Karpas-422 (cell line): ENCODE data around the gene DTNBP1. TPM values are rescaled to one million over a fixed set of nuclear protein-coding genes. Genes with fewer than 3 reads are reported as not detected.

Experiments
- DNase-seq: peaks from one replicate; pipeline ENCODE4 v3.0.0-alpha.2; 2015
- H2AFZ ChIP-seq: fragments of 200-600 bp; sonication (generic); 2 replicates; pipeline ENCODE4 v1.6.1; 2014; ENCODE audit warnings: antibody characterized with exemption, low read length, mixed read lengths
- H3K27ac ChIP-seq: fragments of 200-600 bp; sonication (generic); 2 replicates; pipeline ENCODE4 v1.5.1; 2014; ENCODE audit warnings: mild to moderate bottlenecking, low read length, moderate library complexity
- H3K27me3 ChIP-seq: fragments of 200-600 bp; sonication (generic); 2 replicates; pipeline ENCODE4 v1.6.1; 2014; ENCODE audit warnings: low read length, mixed read lengths
- H3K36me3 ChIP-seq: fragments of 200-600 bp; sonication (generic); 2 replicates; pipeline ENCODE4 v1.6.1; 2014; ENCODE audit warnings: low read length, mixed read lengths; ENCODE audit not compliant: insufficient read depth
- H3K4me1 ChIP-seq: fragments of 200-600 bp; sonication (generic); 2 replicates; pipeline ENCODE4 v1.6.1; 2014; ENCODE audit warnings: mild to moderate bottlenecking, low read length, mixed read lengths
- H3K4me2 ChIP-seq: fragments of 200-600 bp; sonication (generic); 2 replicates; pipeline ENCODE4 v1.6.1; 2014; ENCODE audit warnings: low read length, low read depth, mild to moderate bottlenecking; ENCODE audit not compliant: poor library complexity, severe bottlenecking
- H3K4me3 ChIP-seq: fragments of 200-600 bp; sonication (generic); 2 replicates; pipeline ENCODE4 v1.5.1; 2014; ENCODE audit warnings: mild to moderate bottlenecking, antibody characterized with exemption, low read length, mixed read lengths
- H3K79me2 ChIP-seq: fragments of 200-600 bp; sonication (generic); 2 replicates; pipeline ENCODE4 v1.6.1; 2014; ENCODE audit warnings: mild to moderate bottlenecking, low read length, mixed read lengths
- H3K9ac ChIP-seq: fragments of 200-600 bp; sonication (generic); 2 replicates; pipeline ENCODE4 v1.6.0; 2014; ENCODE audit warnings: low read length
- H3K9me2 ChIP-seq: fragments of 200-600 bp; sonication (generic), shearing (Covaris generic); replicated peaks from 2 replicates; pipeline ENCODE4 v1.6.0; 2014; ENCODE audit warnings: mild to moderate bottlenecking, low read length, moderate library complexity; ENCODE audit not compliant: insufficient read depth
- H3K9me3 ChIP-seq: fragments of 300-700, 200-600 bp; sonication (generic); 2 replicates; pipeline ENCODE4 v1.6.1; 2014; ENCODE audit warnings: low read length, mixed read lengths
- H4K20me1 ChIP-seq: fragments of 200-600 bp; sonication (generic); 2 replicates; pipeline ENCODE4 v1.6.1; 2014; ENCODE audit warnings: mild to moderate bottlenecking, antibody characterized with exemption, low read length, low read depth; ENCODE audit not compliant: insufficient read depth
- total RNA-seq: library from RNA; depleted of rRNA; stranded (reverse); fragments of >200 nt; shearing (Covaris generic); gene quantifications from 2 replicates; pipeline ENCODE4 v1.2.3, GENCODE V29; 2014; ENCODE audit warnings: low replicate concordance

Gene DTNBP1
- total RNA-seq, 1 experiment from 2014 or later = 13.8 TPM

- Histone ChIP-seq H3K9me3 (no peaks in the 10 kb centered on the region), H3K9ac (no peak overlapping the region), H3K4me1 (no peaks in the 10 kb centered on the region), H2AFZ (no peak overlapping the region), H3K27ac (no peak overlapping the region), H3K79me2 (no peaks in the 10 kb centered on the region), H4K20me1 (0 out of 2 replicates have a peak, but pooled peaks cover 5% of the 10 kb centered on the region), H3K9me2 (no peaks in the 10 kb centered on the region), H3K36me3 (no peaks in the 10 kb centered on the region), H3K4me3 (no peak overlapping the region), H3K27me3 (no peaks in the 10 kb centered on the region), H3K4me2 (no peak overlapping the region)
- no peak for DNase-seq
Observed at GRCh38 chr6:15495375-15495901, 167.4 kb downstream of the DTNBP1 start.

- H3K4me2 ChIP-seq = no peak overlapping the region
- no peak overlapping the region for H2AFZ ChIP-seq
- 0 out of 2 replicates have a peak, but pooled peaks cover 5% of the 10 kb centered on the region for H4K20me1 ChIP-seq
- H3K36me3 ChIP-seq = no peaks in the 10 kb centered on the region
- H3K9ac ChIP-seq = no peak overlapping the region
- H3K27me3 ChIP-seq = no peaks in the 10 kb centered on the region
- no peak overlapping the region for H3K4me3 ChIP-seq
- no peaks in the 10 kb centered on the region for H3K4me1 ChIP-seq
- H3K9me3 ChIP-seq = no peaks in the 10 kb centered on the region
- H3K9me2 ChIP-seq = no peaks in the 10 kb centered on the region
- no peaks in the 10 kb centered on the region for H3K79me2 ChIP-seq
- DNase-seq = no peak
- H3K27ac ChIP-seq = no peak overlapping the region
Observed at GRCh38 chr6:15493437-15494168, 169.2 kb downstream of the DTNBP1 start.

- Histone ChIP-seq H3K4me1 (no peaks in the 10 kb centered on the region), H3K4me3 (no peak overlapping the region), H3K9me2 (no peaks in the 10 kb centered on the region), H3K79me2 (no peaks in the 10 kb centered on the region), H3K9me3 (no peaks in the 10 kb centered on the region), H4K20me1 (0 out of 2 replicates have a peak, but pooled peaks cover 5% of the 10 kb centered on the region), H2AFZ (no peak overlapping the region), H3K36me3 (no peaks in the 10 kb centered on the region), H3K27ac (no peak overlapping the region), H3K4me2 (no peak overlapping the region), H3K9ac (no peak overlapping the region), H3K27me3 (no peaks in the 10 kb centered on the region)
- no peak for DNase-seq
Observed at GRCh38 chr6:15491986-15492269, 170.9 kb downstream of the DTNBP1 start.

- Histone ChIP-seq H3K36me3 (no peaks in the 10 kb centered on the region), H3K27me3 (no peaks in the 10 kb centered on the region), H3K4me1 (no peaks in the 10 kb centered on the region), H2AFZ (no peak overlapping the region), H3K9ac (no peak overlapping the region), H4K20me1 (0 out of 2 replicates have a peak, but pooled peaks cover 5% of the 10 kb centered on the region), H3K9me2 (no peaks in the 10 kb centered on the region), H3K4me3 (no peak overlapping the region), H3K27ac (no peak overlapping the region), H3K9me3 (no peaks in the 10 kb centered on the region), H3K79me2 (no peaks in the 10 kb centered on the region), H3K4me2 (no peak overlapping the region)
- DNase-seq = peak; percentile 71
Observed at GRCh38 chr6:15491255-15491985, 171.4 kb downstream of the DTNBP1 start.

GRCh38 chr6:15490242-15491100 lies 172.4 kb downstream of the DTNBP1 start:
- Histone ChIP-seq H4K20me1 (0 out of 2 replicates have a peak, but pooled peaks cover 5% of the 10 kb centered on the region), H3K9ac (no peak overlapping the region), H3K4me3 (no peak overlapping the region), H3K4me2 (no peak overlapping the region), H3K36me3 (no peaks in the 10 kb centered on the region), H3K4me1 (no peaks in the 10 kb centered on the region), H3K79me2 (no peaks in the 10 kb centered on the region), H3K9me2 (no peaks in the 10 kb centered on the region), H3K9me3 (no peaks in the 10 kb centered on the region), H3K27me3 (no peaks in the 10 kb centered on the region), H2AFZ (no peak overlapping the region), H3K27ac (no peak overlapping the region)
- no peak for DNase-seq

GRCh38 chr6:15489261-15489962 lies 173.4 kb downstream of the DTNBP1 start:
- H4K20me1 ChIP-seq = peaks cover 1% of the 10 kb centered on the region; the same call in 1 of the 2 replicates
- no peak overlapping the region for H3K27ac ChIP-seq

GRCh38 chr6:15487262-15487661 lies 175.6 kb downstream of the DTNBP1 start:
- Histone ChIP-seq H3K79me2 (no peaks in the 10 kb centered on the region), H2AFZ (no peak overlapping the region), H3K27ac (no peak overlapping the region), H3K9ac (no peak overlapping the region), H4K20me1 (peaks cover 3% of the 10 kb centered on the region; the same call in 1 of the 2 replicates), H3K9me3 (no peaks in the 10 kb centered on the region), H3K9me2 (no peaks in the 10 kb centered on the region), H3K36me3 (no peaks in the 10 kb centered on the region), H3K27me3 (no peaks in the 10 kb centered on the region), H3K4me1 (no peaks in the 10 kb centered on the region), H3K4me3 (no peak overlapping the region), H3K4me2 (no peak overlapping the region)
- DNase-seq = no peak

More at GRCh38 chr6:15489261-15489962, 173.4 kb downstream of the DTNBP1 start:
- H3K36me3 ChIP-seq = no peaks in the 10 kb centered on the region
- no peaks in the 10 kb centered on the region for H3K9me2 ChIP-seq
- no peak overlapping the region for H2AFZ ChIP-seq
- no peaks in the 10 kb centered on the region for H3K79me2 ChIP-seq
- H3K9ac ChIP-seq = no peak overlapping the region
- no peak for DNase-seq
- H3K27me3 ChIP-seq = no peaks in the 10 kb centered on the region
- H3K4me3 ChIP-seq = no peak overlapping the region
- H3K9me3 ChIP-seq = no peaks in the 10 kb centered on the region
- no peaks in the 10 kb centered on the region for H3K4me1 ChIP-seq
- no peak overlapping the region for H3K4me2 ChIP-seq
